ENCODE data around the gene ABCC12. TPM values are rescaled to one million over a fixed set of nuclear protein-coding genes. Genes with fewer than 3 reads are reported as not detected.

Gene ABCC12
- total and polyA plus RNA-seq, 2 of the 4 experiments (the other 2 are of a cell fraction): under 0.01 TPM; not detected in 1

DNA sequence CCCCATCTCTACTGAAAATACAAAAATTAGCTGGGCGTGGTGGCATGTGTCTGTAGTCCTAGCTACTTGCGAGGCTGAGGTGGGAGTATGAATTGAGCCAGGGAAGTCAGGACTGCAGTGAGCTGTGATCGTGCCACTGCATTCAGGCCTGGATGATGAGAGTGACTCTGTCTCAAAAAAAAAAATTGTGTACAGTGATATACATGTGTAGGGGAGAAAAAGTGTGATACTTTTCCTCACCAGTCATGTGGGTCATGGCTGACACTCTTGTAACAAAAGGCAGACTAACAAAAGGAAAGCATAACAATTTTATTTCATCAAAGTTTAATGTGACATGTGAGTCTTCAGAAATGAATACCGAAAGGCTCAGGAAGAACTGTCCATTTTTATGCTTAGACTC lies 2.0 kb upstream of the ABCC12 start:
- no peaks in the 10 kb centered on the region for H3K36me3 ChIP-seq (ENCODE audit: control insufficient read depth, insufficient read depth, low read length)
- dilution Hi-C loops (cut with HindIII; ENCODE audit: low sequenced_read_pairs, unreplicated experiment) (no loop called here), intact Hi-C loops (cut with micrococcal nuclease) (loop anchor here (2.0 to 10.0 kb wide), 5 partner anchors 103 to 1121 kb away; no protein-coding TSS in a partner anchor), in situ Hi-C loops (cut with MboI; ENCODE audit: low sequenced_read_pairs) (loop anchor here (5.0 to 25.0 kb wide), 3 partner anchors 105 to 695 kb away; partner anchors contain the start of genes ITFG1 and PHKB)
- no peak overlapping the region for H3K27ac ChIP-seq (ENCODE audit: insufficient read depth, low read length)
- no peak overlapping the region for H3K18ac ChIP-seq (ENCODE audit: low read depth, low read length)
- H3K4me2 ChIP-seq (ENCODE audit: low read depth, low read length): no peak overlapping the region
- H3K27me3 ChIP-seq (ENCODE audit: control insufficient read depth, insufficient read depth, low read length): no peaks in the 10 kb centered on the region
- H4K5ac ChIP-seq (ENCODE audit: low read depth, low read length): no peak overlapping the region
- no peak overlapping the region for H4K8ac ChIP-seq (ENCODE audit: low read depth in 2 of 2, low read length in 2 of 2)
- no peak for DNase-seq
- H3K4me1 ChIP-seq (ENCODE audit: control insufficient read depth, insufficient read depth, low read length): peaks cover 2% of the 10 kb centered on the region
- no peak overlapping the region for H3K23ac ChIP-seq (ENCODE audit: low read depth, low read length)
- H4K20me1 ChIP-seq (ENCODE audit: insufficient read depth, low read length): no peaks in the 10 kb centered on the region
- H3K9me3 ChIP-seq (ENCODE audit: control insufficient read depth, insufficient read depth, low read length): no peaks in the 10 kb centered on the region
- no peak overlapping the region for H2AK9ac ChIP-seq (replicated peaks; ENCODE audit: low read depth, low read length, poor library complexity)
- H2BK120ac ChIP-seq (ENCODE audit: low read depth, low read length): peak overlapping the region; percentile 52; the same call in 1 of the 2 replicates
- H3K9ac ChIP-seq (ENCODE audit: low read depth, low read length): no peak overlapping the region
- no peak overlapping the region for H2BK15ac ChIP-seq (ENCODE audit: low read depth, low read length)
- H2BK5ac ChIP-seq (ENCODE audit: low read depth, low read length, poor library complexity, severe bottlenecking): no peak overlapping the region
- H3K4me3 ChIP-seq (ENCODE audit: insufficient read depth, low read depth, low read length): no peak overlapping the region
- POLR2A ChIA-PET (ENCODE audit: unreplicated experiment): no interaction called here
- H3K9me1 ChIP-seq (ENCODE audit: insufficient read depth, low read length): 0 out of 2 replicates have a peak, but pooled peaks cover 5% of the 10 kb centered on the region
- H2BK20ac ChIP-seq (ENCODE audit: low read depth, low read length): peak overlapping the region; percentile 72; the same call in 1 of the 2 replicates
- BruUV-seq (replicated peaks): no TSS peak
- no peak for ATAC-seq (ENCODE audit: low read depth)
- H4K91ac ChIP-seq (ENCODE audit: insufficient read depth, low read depth, low read length): peak overlapping the region; percentile 22; the same call in 1 of the 2 replicates
- no peak overlapping the region; the same call in 1 of the 2 replicates for H3K4ac ChIP-seq (ENCODE audit: low read depth, low read length)
- no peaks in the 10 kb centered on the region for H3K79me1 ChIP-seq (ENCODE audit: low read depth in 1 of 2, low read length in 2 of 2)
- 100% methylated on average over 1 of the region's 4 CpGs; no CpG with 5 or more reads in 1 of the 2 experiments for WGBS, 2 experiments (ENCODE audit: extremely low coverage in 2 of 2, insufficient read length in 1 of 2)
- peak overlapping the region; percentile 43 for H2AK5ac ChIP-seq (ENCODE audit: low read depth, low read length)
- H3K56ac ChIP-seq (ENCODE audit: extremely low read depth, insufficient read depth, low read length): no peak overlapping the region
- H3K14ac ChIP-seq (replicated peaks; ENCODE audit: low read depth, low read length): no peak overlapping the region
- no peak for TF ChIP-seq SMC3 (IDR thresholded peaks at IDR 0.05; ENCODE audit: low read depth, low read length)
- no peak for TF ChIP-seq MAFK (IDR thresholded peaks at IDR 0.05; ENCODE audit: low read depth, low read length)
- TF ChIP-seq MXI1 (IDR thresholded peaks at IDR 0.05; ENCODE audit: borderline replicate concordance, low read depth, low read length): no peak
- no peak for TF ChIP-seq CEBPB (IDR thresholded peaks at IDR 0.05; ENCODE audit: low read depth, low read length)
- no peak for TF ChIP-seq RCOR1 (IDR thresholded peaks at IDR 0.05; ENCODE audit: insufficient replicate concordance, low read length)
- no peak for TF ChIP-seq MAZ (IDR thresholded peaks at IDR 0.05; ENCODE audit: borderline replicate concordance, low read depth, low read length)
- no peak for TF ChIP-seq FOS (IDR thresholded peaks at IDR 0.05; ENCODE audit: low read depth, low read length)
- TF ChIP-seq, protein P1, sequence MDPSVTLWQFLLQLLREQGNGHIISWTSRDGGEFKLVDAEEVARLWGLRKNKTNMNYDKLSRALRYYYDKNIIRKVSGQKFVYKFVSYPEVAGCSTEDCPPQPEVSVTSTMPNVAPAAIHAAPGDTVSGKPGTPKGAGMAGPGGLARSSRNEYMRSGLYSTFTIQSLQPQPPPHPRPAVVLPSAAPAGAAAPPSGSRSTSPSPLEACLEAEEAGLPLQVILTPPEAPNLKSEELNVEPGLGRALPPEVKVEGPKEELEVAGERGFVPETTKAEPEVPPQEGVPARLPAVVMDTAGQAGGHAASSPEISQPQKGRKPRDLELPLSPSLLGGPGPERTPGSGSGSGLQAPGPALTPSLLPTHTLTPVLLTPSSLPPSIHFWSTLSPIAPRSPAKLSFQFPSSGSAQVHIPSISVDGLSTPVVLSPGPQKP (IDR thresholded peaks at IDR 0.05; ENCODE audit: borderline replicate concordance, low read depth, low read length): no peak
- TF ChIP-seq, protein P2, sequence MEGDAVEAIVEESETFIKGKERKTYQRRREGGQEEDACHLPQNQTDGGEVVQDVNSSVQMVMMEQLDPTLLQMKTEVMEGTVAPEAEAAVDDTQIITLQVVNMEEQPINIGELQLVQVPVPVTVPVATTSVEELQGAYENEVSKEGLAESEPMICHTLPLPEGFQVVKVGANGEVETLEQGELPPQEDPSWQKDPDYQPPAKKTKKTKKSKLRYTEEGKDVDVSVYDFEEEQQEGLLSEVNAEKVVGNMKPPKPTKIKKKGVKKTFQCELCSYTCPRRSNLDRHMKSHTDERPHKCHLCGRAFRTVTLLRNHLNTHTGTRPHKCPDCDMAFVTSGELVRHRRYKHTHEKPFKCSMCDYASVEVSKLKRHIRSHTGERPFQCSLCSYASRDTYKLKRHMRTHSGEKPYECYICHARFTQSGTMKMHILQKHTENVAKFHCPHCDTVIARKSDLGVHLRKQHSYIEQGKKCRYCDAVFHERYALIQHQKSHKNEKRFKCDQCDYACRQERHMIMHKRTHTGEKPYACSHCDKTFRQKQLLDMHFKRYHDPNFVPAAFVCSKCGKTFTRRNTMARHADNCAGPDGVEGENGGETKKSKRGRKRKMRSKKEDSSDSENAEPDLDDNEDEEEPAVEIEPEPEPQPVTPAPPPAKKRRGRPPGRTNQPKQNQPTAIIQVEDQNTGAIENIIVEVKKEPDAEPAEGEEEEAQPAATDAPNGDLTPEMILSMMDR (conservative IDR thresholded peaks at IDR 0.05; ENCODE audit: low read depth, low read length): no peak
- no peak for TF ChIP-seq CHD1 (IDR thresholded peaks at IDR 0.05; ENCODE audit: low read depth, low read length)
- no peak for TF ChIP-seq NFE2L2 (IDR thresholded peaks at IDR 0.05; ENCODE audit: low read depth, low read length)
- TF ChIP-seq RFX5 (IDR thresholded peaks at IDR 0.05; ENCODE audit: low read depth, low read length): no peak
- TF ChIP-seq BHLHE40 (IDR thresholded peaks at IDR 0.05; ENCODE audit: low read depth, low read length): no peak
- no peak overlapping the region for H2AFZ ChIP-seq (replicated peaks; ENCODE audit: low read length, poor library complexity)
- CTCF ChIA-PET: interaction anchor here (1.0 to 1.5 kb wide), 2 partner anchors 425 to 1016 kb away, joined by 4 to 7 read pairs; no protein-coding TSS in a partner anchor
